ENCODE results near the gene PCTP.

Gene PCTP

GRCh38 chr17:55794725-55795482, 44.1 kb downstream of the PCTP start:
- DNase-seq (ENCODE audit: low spot score), result no peak

GRCh38 chr17:55806745-55807495, 56.1 kb downstream of the PCTP start:
- DNase-seq (ENCODE audit: low spot score), result no peak

GRCh38 chr17:55811536-55811935, 60.7 kb downstream of the PCTP start:
- DNase-seq (ENCODE audit: low spot score), result no peak

GRCh38 chr17:55812323-55812722, 61.5 kb downstream of the PCTP start:
- no peak for DNase-seq (ENCODE audit: low spot score)

GRCh38 chr17:55813944-55814343, 63.1 kb downstream of the PCTP start:
- no peak for DNase-seq (ENCODE audit: low spot score)

GRCh38 chr17:55814377-55814776, 63.5 kb downstream of the PCTP start:
- no peak for DNase-seq (ENCODE audit: low spot score)

GRCh38 chr17:55816532-55817396, 65.9 kb downstream of the PCTP start:
- no peak for DNase-seq (ENCODE audit: low spot score)

- DNase-seq (ENCODE audit: low spot score), result no peak
These were observed 66.5 kb downstream of the PCTP start for GRCh38 chr17:55817397-55817709.

- no peak for DNase-seq (ENCODE audit: low spot score)
These were observed 67.2 kb downstream of the PCTP start for GRCh38 chr17:55818026-55818425.

GRCh38 chr17:55818451-55819375, 67.9 kb downstream of the PCTP start:
- no peak for DNase-seq (ENCODE audit: low spot score)

- no peak for DNase-seq (ENCODE audit: low spot score)
These were observed 69.8 kb downstream of the PCTP start for GRCh38 chr17:55820675-55821074.

GRCh38 chr17:55822028-55822427, 71.2 kb downstream of the PCTP start:
- no peak for DNase-seq (ENCODE audit: low spot score)

GRCh38 chr17:55825213-55825612, 74.4 kb downstream of the PCTP start:
- no peak for DNase-seq (ENCODE audit: low spot score)
